Keratinocyte (primary cell): Measurements from ENCODE around the gene HOXC5. TPM values are rescaled to one million over a fixed set of nuclear protein-coding genes. Genes with fewer than 3 reads are reported as not detected.

Experiments used
- DNase-seq: peaks from one replicate; pipeline ENCODE4 v3.0.0-alpha.2; 2011; ENCODE audit warnings: low read depth, missing footprints, low spot score
- FAIRE-seq: peaks from 2 replicates; lab custom pipeline; 2011; peaks lifted over from hg19 to GRCh38; lab: Jason Lieb, UNC
- H2AFZ ChIP-seq: 2 replicates; pipeline ENCODE4 v1.6.0; 2012; ENCODE audit warnings: low read length, control low read depth, inconsistent platforms; ENCODE audit not compliant: control insufficient read depth
- H3K27ac ChIP-seq: 2 replicates; pipeline ENCODE4 v1.5.1; 2011; ENCODE audit warnings: low read length; ENCODE audit not compliant: control insufficient read depth, insufficient read depth
- H3K27me3 ChIP-seq: 3 replicates; pipeline ENCODE4 v1.6.0; 2011; ENCODE audit warnings: low read length; ENCODE audit not compliant: control insufficient read depth, insufficient read depth; ENCODE audit errors: extremely low read depth
- H3K36me3 ChIP-seq, 2 experiments: 2 replicates in 1 of 2; 3 replicates in 1 of 2; pipeline ENCODE4 v1.5.1; 2011; ENCODE audit warnings: low read length in 2 of 2, mild to moderate bottlenecking in 1 of 2; ENCODE audit not compliant: control insufficient read depth in 2 of 2, insufficient read depth in 2 of 2; ENCODE audit errors: extremely low read depth in 1 of 2
- H3K4me1 ChIP-seq: 3 replicates; pipeline ENCODE4 v1.5.1; 2011; ENCODE audit warnings: low read length; ENCODE audit not compliant: control insufficient read depth, insufficient read depth; ENCODE audit errors: extremely low read depth
- H3K4me2 ChIP-seq: 3 replicates; pipeline ENCODE4 v1.6.0; 2011; ENCODE audit warnings: low read depth, low read length; ENCODE audit not compliant: control insufficient read depth, insufficient read depth; ENCODE audit errors: extremely low read depth
- H3K4me3 ChIP-seq, 3 experiments: fragments of 200-600 bp in 1 of 3; sonication (generic) in 1 of 3; 2 replicates in 2 of 3; 3 replicates in 1 of 3; pipeline ENCODE4 v1.5.1; 2011 to 2016; ENCODE audit warnings: low read length in 3 of 3, mild to moderate bottlenecking in 3 of 3, control low read depth in 2 of 3, inconsistent platforms in 1 of 3, low read depth in 1 of 3, mixed read lengths in 1 of 3, mixed run types in 1 of 3, moderate library complexity in 1 of 3; ENCODE audit not compliant: control insufficient read depth in 2 of 3, insufficient read depth in 2 of 3; ENCODE audit errors: extremely low read depth in 1 of 3
- H3K79me2 ChIP-seq: 2 replicates; pipeline ENCODE4 v1.6.0; 2012; ENCODE audit warnings: low read length; ENCODE audit not compliant: control insufficient read depth, insufficient read depth
- H3K9ac ChIP-seq: 3 replicates; pipeline ENCODE4 v1.6.0; 2011; ENCODE audit warnings: low read length; ENCODE audit not compliant: control insufficient read depth, insufficient read depth; ENCODE audit errors: extremely low read depth
- H3K9me1 ChIP-seq: 3 replicates; pipeline ENCODE4 v1.6.0; 2011; ENCODE audit warnings: low read length; ENCODE audit not compliant: control insufficient read depth, insufficient read depth; ENCODE audit errors: extremely low read depth
- H3K9me3 ChIP-seq: 2 replicates; pipeline ENCODE4 v1.5.1; 2012; ENCODE audit warnings: low read depth, low read length; ENCODE audit not compliant: control insufficient read depth
- H4K20me1 ChIP-seq: 3 replicates; pipeline ENCODE4 v1.6.0; 2011; ENCODE audit warnings: low read length; ENCODE audit not compliant: control insufficient read depth, insufficient read depth; ENCODE audit errors: extremely low read depth
- EZH2 ChIP-seq: IDR thresholded peaks from one replicate; pipeline ENCODE4 v1.6.1; 2012; ENCODE audit warnings: inconsistent platforms, mild to moderate bottlenecking, low read length, moderate library complexity
- dilution Hi-C: fragments of 300-500 bp; cut with MboI; formaldehyde crosslinking; loops from one replicate; pipeline ENCODE4 v1.7.0; 2020; ENCODE audit warnings: low sequenced_read_pairs; ENCODE audit not compliant: extremely low pct_ligation_motif_present
- polyA plus RNA-seq, 5 experiments: library from polyadenylated mRNA; depleted of rRNA in 3 of 5; stranded (reverse) in 3 of 5; stranded (forward) in 1 of 5; unstranded in 1 of 5; fragments of >200 nt; gene quantifications; 1 replicate in 1 of 5; 2 replicates in 3 of 5; 3 replicates in 1 of 5; pipeline versions ENCODE4 v1.2.1 to v1.2.3, GENCODE V29; 2011 to 2012; ENCODE audit warnings: missing spikeins in 2 of 5, low read depth in 1 of 5, low replicate concordance in 1 of 5
- TF ChIP-seq, protein P1 (sequence below), 3 experiments: IDR thresholded peaks in 1 of 3; conservative IDR thresholded peaks in 1 of 3; optimal IDR thresholded peaks in 1 of 3; 2 replicates in 2 of 3; 3 replicates in 1 of 3; pipeline versions ENCODE3 to v1.5.1; 2011; ENCODE audit warnings: low read length in 3 of 3, mild to moderate bottlenecking in 3 of 3, moderate library complexity in 2 of 3, control low read depth in 1 of 3, inconsistent platforms in 1 of 3; ENCODE audit not compliant: insufficient read depth in 2 of 3; ENCODE audit errors: extremely low read depth in 1 of 3

HOXC5 gene
- polyA plus RNA-seq, 1 donor (not counting 4 experiments of a cell fraction or from before 2014, with no cell fraction given), result 0.18 TPM

DNA sequence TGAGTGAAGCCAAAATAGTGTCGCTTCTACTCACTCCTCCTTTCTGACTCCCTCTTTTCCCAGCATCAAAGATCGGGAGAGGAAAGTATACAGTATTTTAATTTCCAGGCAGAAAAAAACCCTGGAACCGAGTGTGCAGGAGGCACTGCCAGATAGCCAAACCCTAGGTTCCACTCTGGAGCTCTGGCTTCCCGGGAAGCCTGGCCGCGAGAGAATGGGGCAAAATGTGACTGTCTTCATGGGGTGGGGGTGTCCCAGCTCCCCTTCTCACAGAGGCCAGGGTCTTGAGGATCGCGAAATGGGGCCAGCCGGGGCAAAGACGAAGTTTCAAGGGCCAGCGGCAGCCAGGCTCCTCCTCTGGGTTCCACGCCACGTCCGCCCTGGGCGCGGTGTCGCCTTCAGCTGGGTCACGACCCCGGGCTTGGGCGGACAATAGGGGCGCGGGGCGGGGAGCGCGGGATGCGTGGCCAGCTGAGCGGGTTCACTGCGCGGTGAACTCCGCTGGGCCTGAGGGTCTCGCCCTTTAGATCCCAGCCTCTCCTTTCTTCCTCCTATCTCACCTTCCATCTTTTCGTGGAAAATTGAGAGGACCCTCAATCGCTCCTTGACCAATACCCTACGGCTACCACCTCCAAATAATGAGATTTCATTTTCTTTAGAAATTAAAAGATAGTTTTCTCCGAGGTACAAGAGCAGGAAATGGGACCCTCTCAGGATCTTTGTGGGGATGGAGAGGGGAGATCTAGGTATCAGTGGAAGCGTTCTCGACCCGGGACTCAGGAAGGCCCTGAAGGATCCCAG, 27.5 kb downstream of the HOXC5 start:
- Histone ChIP-seq H3K27me3 (no peaks in the 10 kb centered on the region), H3K27ac (peak overlapping the region; percentile 39), H2AFZ (no peak overlapping the region), H3K9ac (no peak overlapping the region), H3K4me1 (peaks cover 13% of the 10 kb centered on the region), H3K4me2 (peak overlapping the region; percentile 49), H4K20me1 (no peaks in the 10 kb centered on the region), H3K9me3 (no peaks in the 10 kb centered on the region), H3K9me1 (peaks cover 2% of the 10 kb centered on the region), H3K4me3 (no peak overlapping the region), H3K36me3 (no peaks in the 10 kb centered on the region), H3K79me2 (no peaks in the 10 kb centered on the region)
- TF ChIP-seq, protein P1, sequence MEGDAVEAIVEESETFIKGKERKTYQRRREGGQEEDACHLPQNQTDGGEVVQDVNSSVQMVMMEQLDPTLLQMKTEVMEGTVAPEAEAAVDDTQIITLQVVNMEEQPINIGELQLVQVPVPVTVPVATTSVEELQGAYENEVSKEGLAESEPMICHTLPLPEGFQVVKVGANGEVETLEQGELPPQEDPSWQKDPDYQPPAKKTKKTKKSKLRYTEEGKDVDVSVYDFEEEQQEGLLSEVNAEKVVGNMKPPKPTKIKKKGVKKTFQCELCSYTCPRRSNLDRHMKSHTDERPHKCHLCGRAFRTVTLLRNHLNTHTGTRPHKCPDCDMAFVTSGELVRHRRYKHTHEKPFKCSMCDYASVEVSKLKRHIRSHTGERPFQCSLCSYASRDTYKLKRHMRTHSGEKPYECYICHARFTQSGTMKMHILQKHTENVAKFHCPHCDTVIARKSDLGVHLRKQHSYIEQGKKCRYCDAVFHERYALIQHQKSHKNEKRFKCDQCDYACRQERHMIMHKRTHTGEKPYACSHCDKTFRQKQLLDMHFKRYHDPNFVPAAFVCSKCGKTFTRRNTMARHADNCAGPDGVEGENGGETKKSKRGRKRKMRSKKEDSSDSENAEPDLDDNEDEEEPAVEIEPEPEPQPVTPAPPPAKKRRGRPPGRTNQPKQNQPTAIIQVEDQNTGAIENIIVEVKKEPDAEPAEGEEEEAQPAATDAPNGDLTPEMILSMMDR (optimal IDR thresholded peaks at IDR 0.05 in 1 of 3, IDR thresholded peaks at IDR 0.05 in 1 of 3, conservative IDR thresholded peaks at IDR 0.05 in 1 of 3; ENCODE audit: extremely low read depth in 1 of 3, insufficient read depth in 2 of 3, low read length in 3 of 3), result no peak
- TF ChIP-seq EZH2, result no peak
- no peak for DNase-seq
- dilution Hi-C loops, result no loop called here
- FAIRE-seq, result no peak

DNA sequence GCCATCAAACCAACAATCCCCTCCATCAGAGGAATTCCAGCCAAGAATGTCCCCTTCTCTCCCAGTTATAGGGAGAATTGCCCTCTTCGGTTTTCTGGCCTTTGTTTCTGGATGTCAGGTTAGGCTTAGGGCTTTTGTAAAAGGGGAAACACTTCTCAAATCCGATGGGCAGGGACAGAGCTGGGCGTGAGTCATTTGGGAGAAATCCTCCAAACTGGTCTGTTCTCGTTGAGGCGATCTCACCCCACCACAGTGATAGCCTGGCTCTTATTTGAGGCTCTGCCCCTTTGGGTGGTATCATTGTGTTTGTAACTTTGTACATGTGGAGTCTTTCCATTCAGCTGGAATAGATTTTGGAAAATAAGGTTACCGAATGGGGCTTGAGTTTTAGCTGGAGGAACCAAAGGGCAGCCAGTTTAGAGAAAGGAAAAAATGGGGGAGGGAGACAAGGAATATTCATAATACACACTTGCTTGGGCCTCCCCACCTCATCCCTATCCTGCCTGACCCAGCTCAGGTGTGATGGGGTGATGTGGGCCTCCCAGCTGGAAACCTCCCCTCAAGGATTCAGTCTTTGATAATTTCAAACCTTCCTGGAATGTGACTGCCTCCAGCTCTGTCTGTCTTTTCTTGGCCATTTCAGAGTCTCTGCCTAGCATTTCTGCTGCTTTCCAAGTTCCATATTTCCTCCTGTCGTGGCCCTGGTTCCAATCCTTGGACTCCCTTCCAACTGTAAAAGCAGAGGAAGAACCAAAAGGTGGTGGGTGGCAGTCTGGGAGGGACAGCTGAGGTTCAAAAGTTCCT, 28.3 kb downstream of the HOXC5 start:
- TF ChIP-seq EZH2, result no peak
- TF ChIP-seq, protein P1 (optimal IDR thresholded peaks at IDR 0.05 in 1 of 3, IDR thresholded peaks at IDR 0.05 in 1 of 3, conservative IDR thresholded peaks at IDR 0.05 in 1 of 3; ENCODE audit: extremely low read depth in 1 of 3, insufficient read depth in 2 of 3, low read length in 3 of 3), result no peak
- Histone ChIP-seq H3K79me2 (no peaks in the 10 kb centered on the region), H4K20me1 (no peaks in the 10 kb centered on the region), H3K9ac (peak overlapping the region; percentile 23), H3K27ac (peak overlapping the region; percentile 39), H3K36me3 (no peaks in the 10 kb centered on the region), H3K9me3 (no peaks in the 10 kb centered on the region), H3K9me1 (peaks cover 2% of the 10 kb centered on the region), H2AFZ (peak overlapping the region; percentile 27), H3K27me3 (no peaks in the 10 kb centered on the region), H3K4me1 (peaks cover 13% of the 10 kb centered on the region), H3K4me3 (no peak overlapping the region), H3K4me2 (peak overlapping the region; percentile 49)
- dilution Hi-C loops, result no loop called here
- no peak for DNase-seq
- peak; percentile 89 for FAIRE-seq
